AG04450 (cell line): ENCODE results near the gene STXBP5. TPM values are rescaled to one million over a fixed set of nuclear protein-coding genes. Genes with fewer than 3 reads are reported as not detected.

Source experiments
- CTCF ChIA-PET: fragments of 300-600, 350-600 bp; formaldehyde crosslinking; extraction: SDS; loops from one replicate; lab custom pipeline; 2022; ENCODE audit warnings: antibody characterized with exemption, inconsistent platforms; lab: Charles Lee
- POLR2A ChIA-PET: fragments of 350-600 bp; formaldehyde crosslinking; extraction: SDS; loops from one replicate; lab custom pipeline; 2021; ENCODE audit warnings: antibody characterized with exemption, inconsistent platforms; lab: Yijun Ruan, JAX
- DNase-seq: peaks from one replicate; pipeline ENCODE4 v3.0.0-alpha.2; 2011; ENCODE audit warnings: low read depth, low spot score
- H3K27ac ChIP-seq: one replicate; pipeline ENCODE4 v1.5.1; 2012; ENCODE audit warnings: low read depth, low read length, control low read depth
- H3K27me3 ChIP-seq: one replicate; pipeline ENCODE4 v1.6.0; 2012; ENCODE audit warnings: low read length; ENCODE audit not compliant: control insufficient read depth, insufficient read depth
- H3K4me3 ChIP-seq: 2 replicates; pipeline ENCODE4 v1.5.1; 2011; ENCODE audit warnings: mild to moderate bottlenecking, low read depth, low read length, control low read depth
- H3K9me3 ChIP-seq: 2 replicates; pipeline ENCODE4 v1.5.1; 2012; ENCODE audit warnings: low read length; ENCODE audit not compliant: control insufficient read depth, insufficient read depth
- polyA plus RNA-seq: library from polyadenylated mRNA; depleted of rRNA; stranded (reverse); fragments of >200 nt; gene quantifications from 2 replicates; pipeline ENCODE4 v1.2.3, GENCODE V29; 2011
- TF ChIP-seq, protein P1 (sequence below): IDR thresholded peaks from 2 replicates; pipeline ENCODE4 v1.5.1; 2011; ENCODE audit warnings: low read depth, low read length, control low read depth, inconsistent platforms

STXBP5 gene
- polyA plus RNA-seq, 1 experiment: 40.0 TPM

DNA sequence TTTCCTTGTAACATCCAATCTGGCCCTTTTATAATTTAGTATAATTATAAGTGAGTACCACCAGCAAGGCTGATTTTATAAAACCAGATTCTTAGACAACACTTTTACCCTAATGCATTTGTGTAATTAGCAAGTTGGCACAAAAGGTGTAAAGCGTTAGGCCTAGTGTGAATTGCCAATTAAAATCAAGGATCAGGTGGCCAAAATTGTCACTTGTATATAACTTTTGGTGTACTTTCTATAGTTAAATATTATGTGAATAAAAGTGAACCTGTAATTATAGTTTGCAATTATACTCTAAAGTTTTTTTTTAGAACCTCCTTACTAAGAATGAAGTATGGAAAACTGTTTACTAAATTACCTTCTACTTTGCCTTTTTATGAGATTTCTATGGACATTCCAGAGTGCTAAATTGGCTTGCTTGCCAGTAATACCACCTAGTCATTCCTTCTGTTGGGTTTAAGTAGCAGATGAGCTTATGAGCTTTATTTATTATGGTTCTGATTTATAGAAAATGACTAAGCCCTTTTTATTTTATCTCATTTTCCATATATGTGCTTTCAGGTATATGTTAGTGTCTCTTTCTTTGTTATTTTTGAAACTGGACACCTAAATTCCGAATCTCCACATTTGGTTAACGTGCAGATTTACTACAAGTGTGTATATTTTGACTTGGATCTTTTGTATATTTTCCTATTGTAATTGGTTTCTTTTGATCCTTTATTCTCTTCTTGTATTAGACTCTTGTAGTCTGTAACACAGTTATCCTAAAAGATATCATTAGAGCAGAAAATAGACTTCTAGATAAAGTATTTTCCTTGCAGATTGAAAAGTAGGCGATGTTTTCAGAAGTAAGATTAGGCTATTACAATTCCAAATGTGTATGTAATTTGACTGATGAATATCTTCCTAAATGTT is 3.9 kb downstream of the STXBP5 start:
- H3K27ac ChIP-seq: no peak overlapping the region
- DNase-seq: no peak

DNA sequence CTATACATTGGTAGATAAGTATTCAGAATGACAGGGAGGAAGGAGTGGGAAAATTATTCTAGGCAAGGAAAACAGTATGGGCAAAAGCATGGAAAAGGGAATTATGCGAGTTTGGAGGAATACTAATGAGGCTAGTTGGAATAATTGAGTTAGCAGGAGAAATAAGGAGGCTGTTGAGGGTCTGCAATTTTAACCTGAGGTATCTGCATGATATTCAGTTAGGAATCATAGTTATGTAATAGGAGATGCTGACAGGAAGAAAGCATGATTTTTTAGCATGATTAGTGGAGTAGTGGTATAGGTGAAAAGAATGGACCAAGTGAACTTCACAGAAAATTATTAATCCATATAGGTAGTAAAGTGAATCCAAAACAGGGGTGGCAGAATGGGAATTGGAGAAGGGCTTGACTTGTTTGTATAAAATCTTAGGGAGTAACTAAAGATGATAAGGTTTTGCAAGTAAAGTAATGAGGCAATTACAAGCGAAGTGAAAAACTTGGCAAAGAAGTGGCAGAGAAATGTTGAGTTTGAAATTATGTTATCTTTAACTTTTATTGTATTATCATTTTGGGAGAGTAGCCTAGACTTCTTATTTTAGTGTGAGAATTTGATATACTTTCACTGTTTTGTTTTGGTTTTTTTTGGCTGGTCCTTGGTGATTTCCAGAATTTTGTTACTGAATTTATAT is 5.7 kb downstream of the STXBP5 start:
- CTCF ChIA-PET: no interaction called here
- Histone ChIP-seq H3K9me3 (no peaks in the 10 kb centered on the region), H3K27ac (no peak overlapping the region), H3K27me3 (no peaks in the 10 kb centered on the region), H3K4me3 (no peak overlapping the region)
- POLR2A ChIA-PET: no interaction called here
- DNase-seq: no peak
- TF ChIP-seq, protein P1, sequence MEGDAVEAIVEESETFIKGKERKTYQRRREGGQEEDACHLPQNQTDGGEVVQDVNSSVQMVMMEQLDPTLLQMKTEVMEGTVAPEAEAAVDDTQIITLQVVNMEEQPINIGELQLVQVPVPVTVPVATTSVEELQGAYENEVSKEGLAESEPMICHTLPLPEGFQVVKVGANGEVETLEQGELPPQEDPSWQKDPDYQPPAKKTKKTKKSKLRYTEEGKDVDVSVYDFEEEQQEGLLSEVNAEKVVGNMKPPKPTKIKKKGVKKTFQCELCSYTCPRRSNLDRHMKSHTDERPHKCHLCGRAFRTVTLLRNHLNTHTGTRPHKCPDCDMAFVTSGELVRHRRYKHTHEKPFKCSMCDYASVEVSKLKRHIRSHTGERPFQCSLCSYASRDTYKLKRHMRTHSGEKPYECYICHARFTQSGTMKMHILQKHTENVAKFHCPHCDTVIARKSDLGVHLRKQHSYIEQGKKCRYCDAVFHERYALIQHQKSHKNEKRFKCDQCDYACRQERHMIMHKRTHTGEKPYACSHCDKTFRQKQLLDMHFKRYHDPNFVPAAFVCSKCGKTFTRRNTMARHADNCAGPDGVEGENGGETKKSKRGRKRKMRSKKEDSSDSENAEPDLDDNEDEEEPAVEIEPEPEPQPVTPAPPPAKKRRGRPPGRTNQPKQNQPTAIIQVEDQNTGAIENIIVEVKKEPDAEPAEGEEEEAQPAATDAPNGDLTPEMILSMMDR: no peak

More for the DNA sequence above, 3.9 kb downstream of the STXBP5 start:
- TF ChIP-seq, protein P1: no peak
- POLR2A ChIA-PET: no interaction called here
- Histone ChIP-seq H3K4me3 (no peak overlapping the region), H3K27me3 (no peaks in the 10 kb centered on the region), H3K9me3 (no peaks in the 10 kb centered on the region; the same call in 1 of the 2 replicates)
- CTCF ChIA-PET: no interaction called here

DNA sequence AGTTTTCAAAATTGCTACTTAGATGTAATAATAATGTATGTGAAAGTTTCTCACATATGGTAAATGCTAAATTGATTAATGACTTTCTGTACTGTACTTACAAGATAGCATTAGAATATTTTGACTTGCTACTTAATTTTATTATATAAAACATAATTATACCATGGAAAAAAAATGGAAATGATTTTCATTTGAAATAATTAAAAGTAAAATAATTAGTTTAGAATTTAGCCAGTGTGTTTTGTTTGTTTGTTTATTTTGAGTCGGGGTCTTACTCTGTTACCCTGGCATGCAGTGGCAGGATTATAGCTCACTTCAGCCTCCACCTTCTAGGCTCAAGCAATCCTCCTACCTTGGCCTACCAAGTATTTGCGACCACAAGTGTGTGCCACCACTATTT is 7.1 kb downstream of the STXBP5 start:
- Histone ChIP-seq H3K27me3 (no peaks in the 10 kb centered on the region), H3K27ac (no peak overlapping the region), H3K4me3 (no peak overlapping the region), H3K9me3 (no peaks in the 10 kb centered on the region)
- ChIA-PET CTCF (no interaction called here), POLR2A (no interaction called here)
- DNase-seq: no peak
- TF ChIP-seq, protein P1: no peak

DNA sequence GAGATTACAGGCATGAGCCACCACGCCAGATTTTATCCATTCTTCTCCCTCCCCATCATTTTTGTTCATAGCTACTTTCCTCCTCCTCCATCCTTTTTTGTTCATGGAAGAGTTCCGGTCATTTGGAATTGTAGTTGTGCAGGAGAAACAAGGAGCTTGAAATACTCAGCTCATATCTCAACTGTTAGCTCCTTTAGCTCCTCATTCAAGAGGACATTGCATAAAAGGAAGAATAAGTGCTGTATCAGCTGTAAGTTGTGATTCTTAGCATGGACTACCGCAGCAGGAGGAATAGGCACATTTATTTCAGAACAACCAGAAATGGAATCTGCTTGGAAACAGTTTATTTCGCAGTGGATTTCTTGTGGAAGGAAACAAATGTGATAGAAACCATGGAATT is 7.6 kb downstream of the STXBP5 start:
- Histone ChIP-seq H3K27ac (no peak overlapping the region), H3K4me3 (no peak overlapping the region), H3K27me3 (no peaks in the 10 kb centered on the region), H3K9me3 (no peaks in the 10 kb centered on the region)
- no peak for DNase-seq
- ChIA-PET POLR2A (no interaction called here), CTCF (no interaction called here)
- TF ChIP-seq, protein P1: no peak

DNA sequence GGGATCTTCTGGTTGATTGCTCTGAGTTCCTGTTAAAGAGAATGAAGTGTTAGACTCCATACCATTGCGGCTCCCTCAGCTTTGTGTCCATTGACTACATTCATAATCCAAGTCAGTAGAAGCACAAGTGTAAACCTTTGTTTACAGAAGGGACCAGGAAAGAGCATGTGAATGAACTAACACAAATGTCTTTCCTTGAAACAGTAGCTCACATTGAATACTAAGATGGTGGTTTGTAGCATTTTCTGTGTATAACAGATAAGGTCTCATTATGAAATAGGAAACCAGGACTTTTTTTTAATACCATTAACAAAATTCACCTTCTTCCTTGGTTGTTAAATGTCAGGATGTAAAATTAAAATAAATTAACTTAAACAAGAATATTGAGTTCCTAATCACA is 8.4 kb downstream of the STXBP5 start:
- ChIA-PET CTCF (interaction anchor here (0.6 kb wide), 1 partner anchor 170 kb away, joined by 5 read pairs; no protein-coding TSS in a partner anchor), POLR2A (no interaction called here)
- no peak overlapping the region for H3K27ac ChIP-seq

More for the DNA sequence above, 8.4 kb downstream of the STXBP5 start:
- TF ChIP-seq, protein P1: no peak
- no peak for DNase-seq
- Histone ChIP-seq H3K9me3 (no peaks in the 10 kb centered on the region), H3K4me3 (no peak overlapping the region), H3K27me3 (no peaks in the 10 kb centered on the region)
